Panc1 (cell line): ENCODE results near the gene JAK2.

Experiments
- POLR2AphosphoS5 ChIP-seq: IDR thresholded peaks from 2 replicates; pipeline ENCODE4 v1.6.1; 2012; ENCODE audit warnings: mild to moderate bottlenecking, low read depth, low read length, moderate library complexity
- TF ChIP-seq, protein P1 (sequence below): fragments of 450-650 bp; IDR thresholded peaks from 2 replicates; pipeline ENCODE4 v1.5.1; 2017; ENCODE audit warnings: mild to moderate bottlenecking
- TF ChIP-seq, protein P2 (sequence below), 2 experiments: IDR thresholded peaks; 2 replicates each; pipeline ENCODE4 v1.6.1; 2011 to 2012; ENCODE audit warnings: low read depth in 2 of 2, control low read depth in 1 of 2, low read length in 1 of 2, mild to moderate bottlenecking in 1 of 2, moderate library complexity in 1 of 2; ENCODE audit not compliant: insufficient read depth in 1 of 2

- TF ChIP-seq, protein P1, sequence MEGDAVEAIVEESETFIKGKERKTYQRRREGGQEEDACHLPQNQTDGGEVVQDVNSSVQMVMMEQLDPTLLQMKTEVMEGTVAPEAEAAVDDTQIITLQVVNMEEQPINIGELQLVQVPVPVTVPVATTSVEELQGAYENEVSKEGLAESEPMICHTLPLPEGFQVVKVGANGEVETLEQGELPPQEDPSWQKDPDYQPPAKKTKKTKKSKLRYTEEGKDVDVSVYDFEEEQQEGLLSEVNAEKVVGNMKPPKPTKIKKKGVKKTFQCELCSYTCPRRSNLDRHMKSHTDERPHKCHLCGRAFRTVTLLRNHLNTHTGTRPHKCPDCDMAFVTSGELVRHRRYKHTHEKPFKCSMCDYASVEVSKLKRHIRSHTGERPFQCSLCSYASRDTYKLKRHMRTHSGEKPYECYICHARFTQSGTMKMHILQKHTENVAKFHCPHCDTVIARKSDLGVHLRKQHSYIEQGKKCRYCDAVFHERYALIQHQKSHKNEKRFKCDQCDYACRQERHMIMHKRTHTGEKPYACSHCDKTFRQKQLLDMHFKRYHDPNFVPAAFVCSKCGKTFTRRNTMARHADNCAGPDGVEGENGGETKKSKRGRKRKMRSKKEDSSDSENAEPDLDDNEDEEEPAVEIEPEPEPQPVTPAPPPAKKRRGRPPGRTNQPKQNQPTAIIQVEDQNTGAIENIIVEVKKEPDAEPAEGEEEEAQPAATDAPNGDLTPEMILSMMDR: no peak
- no peak for TF ChIP-seq POLR2AphosphoS5
- TF ChIP-seq, protein P2, sequence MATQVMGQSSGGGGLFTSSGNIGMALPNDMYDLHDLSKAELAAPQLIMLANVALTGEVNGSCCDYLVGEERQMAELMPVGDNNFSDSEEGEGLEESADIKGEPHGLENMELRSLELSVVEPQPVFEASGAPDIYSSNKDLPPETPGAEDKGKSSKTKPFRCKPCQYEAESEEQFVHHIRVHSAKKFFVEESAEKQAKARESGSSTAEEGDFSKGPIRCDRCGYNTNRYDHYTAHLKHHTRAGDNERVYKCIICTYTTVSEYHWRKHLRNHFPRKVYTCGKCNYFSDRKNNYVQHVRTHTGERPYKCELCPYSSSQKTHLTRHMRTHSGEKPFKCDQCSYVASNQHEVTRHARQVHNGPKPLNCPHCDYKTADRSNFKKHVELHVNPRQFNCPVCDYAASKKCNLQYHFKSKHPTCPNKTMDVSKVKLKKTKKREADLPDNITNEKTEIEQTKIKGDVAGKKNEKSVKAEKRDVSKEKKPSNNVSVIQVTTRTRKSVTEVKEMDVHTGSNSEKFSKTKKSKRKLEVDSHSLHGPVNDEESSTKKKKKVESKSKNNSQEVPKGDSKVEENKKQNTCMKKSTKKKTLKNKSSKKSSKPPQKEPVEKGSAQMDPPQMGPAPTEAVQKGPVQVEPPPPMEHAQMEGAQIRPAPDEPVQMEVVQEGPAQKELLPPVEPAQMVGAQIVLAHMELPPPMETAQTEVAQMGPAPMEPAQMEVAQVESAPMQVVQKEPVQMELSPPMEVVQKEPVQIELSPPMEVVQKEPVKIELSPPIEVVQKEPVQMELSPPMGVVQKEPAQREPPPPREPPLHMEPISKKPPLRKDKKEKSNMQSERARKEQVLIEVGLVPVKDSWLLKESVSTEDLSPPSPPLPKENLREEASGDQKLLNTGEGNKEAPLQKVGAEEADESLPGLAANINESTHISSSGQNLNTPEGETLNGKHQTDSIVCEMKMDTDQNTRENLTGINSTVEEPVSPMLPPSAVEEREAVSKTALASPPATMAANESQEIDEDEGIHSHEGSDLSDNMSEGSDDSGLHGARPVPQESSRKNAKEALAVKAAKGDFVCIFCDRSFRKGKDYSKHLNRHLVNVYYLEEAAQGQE (IDR thresholded peaks at IDR 0.05; ENCODE audit: insufficient read depth in 1 of 2, low read depth in 2 of 2, low read length in 1 of 2): no peak
Measured at GRCh38 chr9:5095795-5096194, 110.7 kb downstream of the JAK2 start.
